ENCODE data around the gene CD177.

GRCh38 chr19:43329989-43330388 is 23.5 kb upstream of the CD177 start:
- no peak for TF ChIP-seq POLR2A (IDR thresholded peaks at IDR 0.05)
- TF ChIP-seq CTCF (IDR thresholded peaks at IDR 0.05): no peak
